Panc1 (cell line): ENCODE results near the gene ERMAP.

Experiments used
- POLR2AphosphoS5 ChIP-seq: IDR thresholded peaks from 2 replicates; pipeline ENCODE4 v1.6.1; 2012; ENCODE audit warnings: mild to moderate bottlenecking, low read depth, low read length, moderate library complexity
- SIN3A ChIP-seq: IDR thresholded peaks from 2 replicates; pipeline ENCODE4 v1.6.1; 2012; ENCODE audit warnings: low read depth, mild to moderate bottlenecking, low read length, moderate library complexity, borderline replicate concordance; ENCODE audit not compliant: insufficient read depth
- TF ChIP-seq, protein P1 (sequence below): fragments of 450-650 bp; IDR thresholded peaks from 2 replicates; pipeline ENCODE4 v1.5.1; 2017; ENCODE audit warnings: mild to moderate bottlenecking

DNA sequence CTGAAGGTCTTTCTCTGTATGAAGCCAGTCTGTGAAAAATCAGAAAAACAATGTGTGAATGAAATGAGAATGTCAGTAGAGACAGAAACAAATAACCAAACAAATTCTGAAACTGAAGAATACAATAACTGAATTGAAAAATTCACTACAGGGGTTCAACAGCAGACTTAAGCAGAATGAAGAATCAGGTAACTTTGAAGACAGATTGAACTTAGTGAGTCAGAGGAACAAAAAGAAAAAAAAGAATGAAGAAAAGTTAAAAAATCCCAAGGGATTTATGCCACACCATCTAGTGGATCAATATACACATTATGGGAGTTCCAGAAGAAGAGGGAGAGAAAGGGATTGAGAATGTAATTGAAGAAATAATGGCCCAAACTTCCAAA lies 44.1 kb downstream of the ERMAP start:
- TF ChIP-seq, protein P1, sequence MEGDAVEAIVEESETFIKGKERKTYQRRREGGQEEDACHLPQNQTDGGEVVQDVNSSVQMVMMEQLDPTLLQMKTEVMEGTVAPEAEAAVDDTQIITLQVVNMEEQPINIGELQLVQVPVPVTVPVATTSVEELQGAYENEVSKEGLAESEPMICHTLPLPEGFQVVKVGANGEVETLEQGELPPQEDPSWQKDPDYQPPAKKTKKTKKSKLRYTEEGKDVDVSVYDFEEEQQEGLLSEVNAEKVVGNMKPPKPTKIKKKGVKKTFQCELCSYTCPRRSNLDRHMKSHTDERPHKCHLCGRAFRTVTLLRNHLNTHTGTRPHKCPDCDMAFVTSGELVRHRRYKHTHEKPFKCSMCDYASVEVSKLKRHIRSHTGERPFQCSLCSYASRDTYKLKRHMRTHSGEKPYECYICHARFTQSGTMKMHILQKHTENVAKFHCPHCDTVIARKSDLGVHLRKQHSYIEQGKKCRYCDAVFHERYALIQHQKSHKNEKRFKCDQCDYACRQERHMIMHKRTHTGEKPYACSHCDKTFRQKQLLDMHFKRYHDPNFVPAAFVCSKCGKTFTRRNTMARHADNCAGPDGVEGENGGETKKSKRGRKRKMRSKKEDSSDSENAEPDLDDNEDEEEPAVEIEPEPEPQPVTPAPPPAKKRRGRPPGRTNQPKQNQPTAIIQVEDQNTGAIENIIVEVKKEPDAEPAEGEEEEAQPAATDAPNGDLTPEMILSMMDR: no peak
- TF ChIP-seq POLR2AphosphoS5: no peak
- TF ChIP-seq SIN3A: no peak
